ENCODE data around the gene KCNK4.

KCNK4 gene

GRCh38 chr11:64347193-64347867 lies 56.2 kb downstream of the KCNK4 start:
- no peak for DNase-seq (ENCODE audit: low spot score)

GRCh38 chr11:64348383-64349024 lies 57.4 kb downstream of the KCNK4 start:
- DNase-seq (ENCODE audit: low spot score), result no peak

- DNase-seq (ENCODE audit: low spot score), result no peak
Measured at GRCh38 chr11:64349025-64349387, 57.9 kb downstream of the KCNK4 start.

GRCh38 chr11:64349404-64349803 lies 58.3 kb downstream of the KCNK4 start:
- DNase-seq (ENCODE audit: low spot score), result no peak

Measured in AG20443 (cell line).